NCI-H2081 (cell line): ENCODE results near the gene TLCD4.

Source experiments
- DNase-seq, 2 experiments: peaks; one replicate each; lab custom pipeline; 2025; lab: John Stamatoyannopoulos, UW

The TLCD4 gene

GRCh38 chr1:95095833-95096217, 21.3 kb upstream of the TLCD4 start:
- DNase-seq = no peak

- no peak for DNase-seq
Measured at GRCh38 chr1:95096218-95096841, 20.8 kb upstream of the TLCD4 start.

- DNase-seq = no peak
Measured at GRCh38 chr1:95097426-95097825, 19.7 kb upstream of the TLCD4 start.

- no peak for DNase-seq
Measured at GRCh38 chr1:95098196-95098595, 19.0 kb upstream of the TLCD4 start.

- no peak for DNase-seq
Measured at GRCh38 chr1:95108792-95109191, 8.4 kb upstream of the TLCD4 start.

GRCh38 chr1:95111014-95111413, 6.1 kb upstream of the TLCD4 start:
- no peak for DNase-seq

- DNase-seq = no peak
Measured at GRCh38 chr1:95113684-95114083, 3.5 kb upstream of the TLCD4 start.

- DNase-seq = no peak
Measured at GRCh38 chr1:95115708-95116137, 1.4 kb upstream of the TLCD4 start.

GRCh38 chr1:95116580-95117206, 462 bp upstream of the TLCD4 start:
- peak; percentile 66 for DNase-seq

GRCh38 chr1:95118067-95118499, 928 bp downstream of the TLCD4 start:
- no peak for DNase-seq

GRCh38 chr1:95118710-95119109, 1.6 kb downstream of the TLCD4 start:
- no peak for DNase-seq

GRCh38 chr1:95119273-95119672, 2.1 kb downstream of the TLCD4 start:
- no peak for DNase-seq

GRCh38 chr1:95122151-95122697, 5.1 kb downstream of the TLCD4 start:
- DNase-seq = no peak

- DNase-seq = no peak
Measured at GRCh38 chr1:95124342-95124741, 7.2 kb downstream of the TLCD4 start.

GRCh38 chr1:95126366-95126765, 9.2 kb downstream of the TLCD4 start:
- DNase-seq = no peak

GRCh38 chr1:95126846-95127245, 9.7 kb downstream of the TLCD4 start:
- no peak for DNase-seq

GRCh38 chr1:95127380-95127779, 10.2 kb downstream of the TLCD4 start:
- DNase-seq = no peak

GRCh38 chr1:95132762-95133161, 15.6 kb downstream of the TLCD4 start:
- DNase-seq = no peak

GRCh38 chr1:95133687-95134086, 16.5 kb downstream of the TLCD4 start:
- no peak for DNase-seq

- DNase-seq = no peak
Measured at GRCh38 chr1:95138223-95138622, 21.1 kb downstream of the TLCD4 start.

- no peak for DNase-seq
Measured at GRCh38 chr1:95139039-95139438, 21.9 kb downstream of the TLCD4 start.

GRCh38 chr1:95140791-95141190, 23.6 kb downstream of the TLCD4 start:
- DNase-seq = no peak

- DNase-seq = no peak
Measured at GRCh38 chr1:95145493-95145892, 28.3 kb downstream of the TLCD4 start.

- DNase-seq = no peak
Measured at GRCh38 chr1:95146637-95147036, 29.5 kb downstream of the TLCD4 start.
